Loucy (cell line): ENCODE data around the gene UQCRC1.

Experiments used
- H2AFZ ChIP-seq: fragments of 200-600 bp; sonication (generic); 2 replicates; pipeline ENCODE4 v1.6.0; 2016; ENCODE audit warnings: antibody characterized with exemption, mild to moderate bottlenecking, low read length, moderate library complexity
- H3F3A ChIP-seq: fragments of 200-600 bp; 2 replicates; pipeline ENCODE4 v1.6.0; 2016; ENCODE audit warnings: antibody characterized with exemption, low read depth, mild to moderate bottlenecking
- H3K27me3 ChIP-seq: fragments of 200-600 bp; sonication (generic); 2 replicates; pipeline ENCODE4 v1.6.1; 2014; ENCODE audit warnings: low read length, mild to moderate bottlenecking; ENCODE audit not compliant: insufficient read depth, poor library complexity, severe bottlenecking
- H3K36me3 ChIP-seq: fragments of 200-600 bp; sonication (generic); 2 replicates; pipeline ENCODE4 v1.6.1; 2016; ENCODE audit warnings: low read length; ENCODE audit not compliant: insufficient read depth
- H3K4me1 ChIP-seq: fragments of 200-600 bp; sonication (generic); 2 replicates; pipeline ENCODE4 v1.5.1; 2014; ENCODE audit warnings: low read length, mild to moderate bottlenecking; ENCODE audit not compliant: insufficient read depth, poor library complexity, severe bottlenecking
- H3K4me2 ChIP-seq: fragments of 200-600 bp; sonication (generic); 2 replicates; pipeline ENCODE4 v1.6.0; 2014; ENCODE audit warnings: antibody characterized with exemption, low read length, low read depth, mild to moderate bottlenecking; ENCODE audit not compliant: poor library complexity, severe bottlenecking
- H3K4me3 ChIP-seq: fragments of 200-600 bp; sonication (generic); 2 replicates; pipeline ENCODE4 v1.5.1; 2014; ENCODE audit warnings: low read length, mild to moderate bottlenecking, mixed read lengths; ENCODE audit not compliant: poor library complexity, severe bottlenecking
- H3K79me2 ChIP-seq: fragments of 200-600 bp; sonication (generic); 2 replicates; pipeline ENCODE4 v1.6.1; 2014; ENCODE audit warnings: low read length; ENCODE audit not compliant: insufficient read depth
- H3K9ac ChIP-seq: fragments of 200-600 bp; sonication (generic); 2 replicates; pipeline ENCODE4 v1.6.0; 2014; ENCODE audit warnings: mild to moderate bottlenecking, low read depth, low read length, moderate library complexity; ENCODE audit not compliant: poor library complexity, severe bottlenecking
- H3K9me2 ChIP-seq: fragments of 200-600 bp; sonication (generic); replicated peaks from 2 replicates; pipeline ENCODE4 v1.6.1; 2016; ENCODE audit warnings: low read depth, low read length, mixed read lengths
- H3K9me3 ChIP-seq: fragments of 200-600 bp; sonication (generic); 2 replicates; pipeline ENCODE4 v1.6.1; 2014; ENCODE audit warnings: mild to moderate bottlenecking, antibody characterized with exemption, low read length, low read depth; ENCODE audit not compliant: insufficient read depth
- H4K20me1 ChIP-seq: fragments of 200-600 bp; sonication (generic); 2 replicates; pipeline ENCODE4 v1.6.0; 2014; ENCODE audit warnings: antibody characterized with exemption, low read length, mild to moderate bottlenecking; ENCODE audit not compliant: insufficient read depth, poor library complexity, severe bottlenecking
- CTCF ChIP-seq: fragments of 200-600 bp; sonication (generic); conservative IDR thresholded peaks from 2 replicates; pipeline ENCODE4 v1.5.1; 2014; ENCODE audit warnings: mild to moderate bottlenecking, antibody characterized with exemption, low read length
- EZH2phosphoT487 ChIP-seq: fragments of 200-600 bp; IDR thresholded peaks from 2 replicates; pipeline ENCODE4 v1.6.1; 2018; ENCODE audit warnings: antibody characterized with exemption, mild to moderate bottlenecking, moderate library complexity, borderline replicate concordance

The UQCRC1 gene

GRCh38 chr3:48569400-48569799, 40.0 kb downstream of the UQCRC1 start:
- H2AFZ ChIP-seq, result no peak overlapping the region
- H3K9ac ChIP-seq, result no peak overlapping the region
- no peaks in the 10 kb centered on the region for H3K9me2 ChIP-seq
- H3K36me3 ChIP-seq, result no peaks in the 10 kb centered on the region
- H3K9me3 ChIP-seq, result no peaks in the 10 kb centered on the region
- no peaks in the 10 kb centered on the region for H3K79me2 ChIP-seq
- H3K4me1 ChIP-seq, result peaks cover 9% of the 10 kb centered on the region
- H3K4me3 ChIP-seq, result no peak overlapping the region
- TF ChIP-seq CTCF (no peak), EZH2phosphoT487 (no peak)
- H4K20me1 ChIP-seq, result no peaks in the 10 kb centered on the region
- no peaks in the 10 kb centered on the region for H3F3A ChIP-seq
- no peaks in the 10 kb centered on the region for H3K27me3 ChIP-seq
- H3K4me2 ChIP-seq, result no peak overlapping the region

- H2AFZ ChIP-seq, result no peak overlapping the region
- no peaks in the 10 kb centered on the region for H3F3A ChIP-seq
- no peaks in the 10 kb centered on the region for H3K79me2 ChIP-seq
- no peak overlapping the region for H3K9ac ChIP-seq
- TF ChIP-seq CTCF, result no peak
- TF ChIP-seq EZH2phosphoT487, result no peak
- no peak overlapping the region for H3K4me3 ChIP-seq
- H3K4me2 ChIP-seq, result no peak overlapping the region
- H3K9me3 ChIP-seq, result no peaks in the 10 kb centered on the region
- H3K27me3 ChIP-seq, result no peaks in the 10 kb centered on the region
- H3K36me3 ChIP-seq, result no peaks in the 10 kb centered on the region
- H3K4me1 ChIP-seq, result peaks cover 19% of the 10 kb centered on the region
- no peaks in the 10 kb centered on the region for H4K20me1 ChIP-seq
- H3K9me2 ChIP-seq, result no peaks in the 10 kb centered on the region
Observed at GRCh38 chr3:48568476-48568875, 41.0 kb downstream of the UQCRC1 start.

GRCh38 chr3:48567500-48567899, 41.9 kb downstream of the UQCRC1 start:
- no peaks in the 10 kb centered on the region for H3K9me3 ChIP-seq
- no peak overlapping the region for H3K4me3 ChIP-seq
- H3K27me3 ChIP-seq, result no peaks in the 10 kb centered on the region
- no peak overlapping the region for H3K4me2 ChIP-seq
- TF ChIP-seq EZH2phosphoT487 (no peak), CTCF (no peak)
- no peak overlapping the region for H3K9ac ChIP-seq
- H3K36me3 ChIP-seq, result no peaks in the 10 kb centered on the region
- no peaks in the 10 kb centered on the region for H3K79me2 ChIP-seq
- H3F3A ChIP-seq, result no peaks in the 10 kb centered on the region
- no peaks in the 10 kb centered on the region for H3K9me2 ChIP-seq
- peaks cover 20% of the 10 kb centered on the region for H3K4me1 ChIP-seq
- no peaks in the 10 kb centered on the region for H4K20me1 ChIP-seq
- no peak overlapping the region for H2AFZ ChIP-seq
